HG02943 (cell line): ENCODE results near the gene PLA2G6.
"Not testable (repeated sequence)": the region's sequence is repeated elsewhere in the genome, so short reads cannot be mapped to it uniquely, and the experiment has no call there.

Source experiments
- ATAC-seq: cut with Tn5 transposase; IDR thresholded peaks from one replicate; pipeline ENCODE4 v1.9.1; 2021; ENCODE audit warnings: mild to moderate bottlenecking, low read depth, moderate library complexity; ENCODE audit not compliant: unreplicated experiment

PLA2G6 gene

GRCh38 chr22:38191731-38192474 lies 10.3 kb upstream of the PLA2G6 start:
- no peak for ATAC-seq

GRCh38 chr22:38191055-38191454 lies 9.4 kb upstream of the PLA2G6 start:
- no peak for ATAC-seq

- ATAC-seq: no peak
Observed at GRCh38 chr22:38190581-38190980, 9.0 kb upstream of the PLA2G6 start.

GRCh38 chr22:38189104-38189503 lies 7.5 kb upstream of the PLA2G6 start:
- ATAC-seq: no peak

GRCh38 chr22:38187413-38188212 lies 6.0 kb upstream of the PLA2G6 start:
- ATAC-seq: no peak

- no peak for ATAC-seq
Observed at GRCh38 chr22:38186429-38186828, 4.8 kb upstream of the PLA2G6 start.

GRCh38 chr22:38184788-38185187 lies 3.2 kb upstream of the PLA2G6 start:
- ATAC-seq: no peak

- ATAC-seq: no peak
Observed at GRCh38 chr22:38180841-38181452, 683 bp downstream of the PLA2G6 start.

GRCh38 chr22:38178605-38178937 lies 3.1 kb downstream of the PLA2G6 start:
- not testable (repeated sequence) for ATAC-seq

GRCh38 chr22:38177926-38178604 lies 3.6 kb downstream of the PLA2G6 start:
- ATAC-seq: no peak

GRCh38 chr22:38177571-38177925 lies 4.1 kb downstream of the PLA2G6 start:
- not testable (repeated sequence) for ATAC-seq

GRCh38 chr22:38177044-38177443 lies 4.6 kb downstream of the PLA2G6 start:
- no peak for ATAC-seq

- ATAC-seq: no peak
Observed at GRCh38 chr22:38176170-38176741, 5.4 kb downstream of the PLA2G6 start.

- no peak for ATAC-seq
Observed at GRCh38 chr22:38175206-38176118, 6.2 kb downstream of the PLA2G6 start.

GRCh38 chr22:38174626-38175025 lies 7.0 kb downstream of the PLA2G6 start:
- ATAC-seq: no peak

GRCh38 chr22:38173641-38173906 lies 8.1 kb downstream of the PLA2G6 start:
- no peak for ATAC-seq

GRCh38 chr22:38172832-38173640 lies 8.6 kb downstream of the PLA2G6 start:
- ATAC-seq: no peak

- ATAC-seq: no peak
Observed at GRCh38 chr22:38171927-38172831, 9.5 kb downstream of the PLA2G6 start.
